SK-N-SH (cell line): ENCODE data around the gene ACRBP. TPM values are rescaled to one million over a fixed set of nuclear protein-coding genes. Genes with fewer than 3 reads are reported as not detected.
A peak's percentile ranks its signal among the peaks of the same experiment; 100 is the strongest.

Experiments used
- CTCF ChIA-PET: fragments of 300-600, 350-600 bp; formaldehyde crosslinking; extraction: SDS; loops from one replicate; lab custom pipeline; 2021; lab: Yijun Ruan, JAX
- POLR2A ChIA-PET: fragments of 350-600 bp; sonication (Branson Sonifier 250); formaldehyde crosslinking; extraction: SDS; loops from one replicate; lab custom pipeline; 2020; ENCODE audit warnings: antibody characterized with exemption, inconsistent platforms; lab: Yijun Ruan, JAX
- DNase-seq: peaks from one replicate; pipeline ENCODE4 v3.0.0; 2012
- H2AFZ ChIP-seq: fragments of 200-600 bp; sonication (generic); 2 replicates; pipeline ENCODE4 v1.8.1; 2016; ENCODE audit warnings: antibody characterized with exemption, mild to moderate bottlenecking, low read depth
- H3F3A ChIP-seq: fragments of 200-600 bp; sonication (generic); replicated peaks from 2 replicates; pipeline ENCODE3; 2016; ENCODE audit warnings: antibody characterized with exemption, mild to moderate bottlenecking; ENCODE audit not compliant: insufficient read depth
- H3K27ac ChIP-seq, 2 experiments: fragments of 200-500 bp in 1 of 2; fragments of 200-600 bp in 1 of 2; sonication (Bioruptor generic) in 1 of 2; sonication (generic), shearing (Covaris generic) in 1 of 2; 2 replicates each; pipeline versions ENCODE4 v1.5.1 to v1.6.1; 2014 to 2016; ENCODE audit warnings: low read depth in 2 of 2, inconsistent platforms in 1 of 2, low read length in 1 of 2, mild to moderate bottlenecking in 1 of 2, mixed read lengths in 1 of 2
- H3K27me3 ChIP-seq: fragments of 200-600 bp; sonication (generic), shearing (Covaris generic); 2 replicates; pipeline ENCODE4 v1.6.1; 2016; ENCODE audit warnings: mixed run types; ENCODE audit not compliant: insufficient read depth
- H3K36me3 ChIP-seq, 2 experiments: fragments of 200-500 bp in 1 of 2; fragments of 200-600 bp in 1 of 2; sonication (Bioruptor generic) in 1 of 2; sonication (generic) in 1 of 2; replicated peaks in 1 of 2; 2 replicates each; pipeline versions ENCODE3 to v1.5.1; 2014 to 2016; ENCODE audit warnings: low read length in 1 of 2, mild to moderate bottlenecking in 1 of 2; ENCODE audit not compliant: insufficient read depth in 2 of 2, control insufficient read depth in 1 of 2
- H3K4me1 ChIP-seq, 2 experiments: fragments of 200-500 bp in 1 of 2; fragments of 200-600 bp in 1 of 2; sonication (Bioruptor generic) in 1 of 2; sonication (generic), shearing (Covaris generic) in 1 of 2; 2 replicates each; pipeline versions ENCODE4 v1.5.1 to v1.6.1; 2014 to 2016; ENCODE audit warnings: low read depth in 1 of 2, low read length in 1 of 2, mixed run types in 1 of 2; ENCODE audit not compliant: insufficient read depth in 2 of 2, control insufficient read depth in 1 of 2
- H3K4me2 ChIP-seq: fragments of 200-600 bp; sonication (generic), shearing (Covaris generic); 2 replicates; pipeline ENCODE4 v1.6.1; 2017; ENCODE audit warnings: mixed run types
- H3K4me3 ChIP-seq, 2 experiments: fragments of 200-500 bp in 1 of 2; fragments of 200-600 bp in 1 of 2; sonication (Bioruptor generic) in 1 of 2; sonication (generic), shearing (Covaris generic) in 1 of 2; 2 replicates each; pipeline versions ENCODE4 v1.5.1 to v1.8.1; 2014 to 2016; ENCODE audit warnings: low read depth in 2 of 2, inconsistent platforms in 1 of 2, low read length in 1 of 2, mild to moderate bottlenecking in 1 of 2, mixed read lengths in 1 of 2, moderate library complexity in 1 of 2
- H3K79me2 ChIP-seq: fragments of 200-600 bp; sonication (generic); 2 replicates; pipeline ENCODE4 v1.8.1; 2017; ENCODE audit warnings: mild to moderate bottlenecking; ENCODE audit not compliant: insufficient read depth
- H3K9ac ChIP-seq: fragments of 200-600 bp; sonication (generic); 2 replicates; pipeline ENCODE4 v1.6.1; 2017; ENCODE audit warnings: mixed run types
- H3K9me2 ChIP-seq: fragments of 200-600 bp; sonication (generic); 2 replicates; pipeline ENCODE4 v1.6.1; 2017; ENCODE audit warnings: mixed run types
- H3K9me3 ChIP-seq: fragments of 200-600 bp; sonication (generic); 2 replicates; pipeline ENCODE4 v1.6.1; 2017; ENCODE audit warnings: mixed run types, mild to moderate bottlenecking, moderate library complexity
- H4K20me1 ChIP-seq: fragments of 200-600 bp; sonication (generic); 2 replicates; pipeline ENCODE4 v1.6.1; 2017; ENCODE audit warnings: mild to moderate bottlenecking, mixed run types; ENCODE audit not compliant: insufficient read depth
- CHD2 ChIP-seq: fragments of 150-350 bp; IDR thresholded peaks from 2 replicates; pipeline ENCODE4 v1.6.1; 2018; ENCODE audit warnings: low read length; ENCODE audit not compliant: partially characterized antibody
- ELF1 ChIP-seq: IDR thresholded peaks from 2 replicates; pipeline ENCODE4 v1.4.0; 2012
- EP300 ChIP-seq, 2 experiments: IDR thresholded peaks; 2 replicates each; pipeline versions ENCODE4 v1.4.0 to v1.6.1; 2012; ENCODE audit warnings: borderline replicate concordance in 1 of 2, low read depth in 1 of 2, low read length in 1 of 2
- FOSL2 ChIP-seq: IDR thresholded peaks from 2 replicates; pipeline ENCODE4 v1.4.0; 2012; ENCODE audit warnings: low read depth, mild to moderate bottlenecking, moderate library complexity, borderline replicate concordance
- GABPA ChIP-seq: IDR thresholded peaks from 2 replicates; pipeline ENCODE4 v1.4.0; 2012; ENCODE audit warnings: low read depth, mild to moderate bottlenecking
- GATA2 ChIP-seq: sonication (generic); formaldehyde crosslinking; IDR thresholded peaks from 2 replicates; pipeline ENCODE4 v1.5.0; 2020; ENCODE audit warnings: mild to moderate bottlenecking, missing genetic modification reagents
- MXI1 ChIP-seq: IDR thresholded peaks from 2 replicates; pipeline ENCODE4 v1.6.1; 2012; ENCODE audit warnings: mild to moderate bottlenecking, low read depth, low read length, improper control_type of control experiment
- NFIC ChIP-seq: IDR thresholded peaks from 2 replicates; pipeline ENCODE4 v1.4.0; 2012; ENCODE audit warnings: borderline replicate concordance
- RCOR1 ChIP-seq: fragments of 150-350 bp; IDR thresholded peaks from 2 replicates; pipeline ENCODE4 v1.6.1; 2017; ENCODE audit warnings: antibody characterized with exemption, low read length
- SIN3A ChIP-seq: IDR thresholded peaks from 2 replicates; pipeline ENCODE4 v1.6.1; 2012; ENCODE audit warnings: low read depth, mild to moderate bottlenecking, low read length, moderate library complexity, borderline replicate concordance
- SMC3 ChIP-seq: IDR thresholded peaks from 2 replicates; pipeline ENCODE4 v1.6.1; 2012; ENCODE audit warnings: low read depth, low read length, improper control_type of control experiment
- TEAD4 ChIP-seq: IDR thresholded peaks from 2 replicates; pipeline ENCODE4 v1.4.0; 2012; ENCODE audit warnings: mild to moderate bottlenecking, borderline replicate concordance; ENCODE audit not compliant: insufficient read depth
- WGBS: methylation state at CpG from one replicate; pipeline ENCODE4 v1.1.6; 2017; ENCODE audit warnings: low lambda C conversion rate; 5-methylcytosine and 5-hydroxymethylcytosine counted together
- polyA plus RNA-seq, 3 experiments: library from polyadenylated mRNA; depleted of rRNA; stranded (reverse); fragments of >200 nt; gene quantifications; 2 replicates each; pipeline ENCODE4 v1.2.3, GENCODE V29; 2012
- TF ChIP-seq, protein P1 (sequence below): fragments of 200-600 bp; sonication (generic); IDR thresholded peaks from 2 replicates; pipeline ENCODE4 v1.6.1; 2017; ENCODE audit warnings: antibody characterized with exemption, mild to moderate bottlenecking, moderate library complexity
- TF ChIP-seq, protein P2 (sequence below): IDR thresholded peaks from 2 replicates; pipeline ENCODE4 v1.4.0; 2012; ENCODE audit warnings: low read depth, borderline replicate concordance
- TF ChIP-seq, protein P3 (sequence below): fragments of 150-350 bp; IDR thresholded peaks from 2 replicates; pipeline ENCODE4 v1.6.1; 2016; ENCODE audit warnings: mild to moderate bottlenecking, low read depth, low read length

The ACRBP gene
- polyA plus RNA-seq, 1 of the 3 experiments (the other 2 are of a cell fraction), result 0.71 TPM

DNA sequence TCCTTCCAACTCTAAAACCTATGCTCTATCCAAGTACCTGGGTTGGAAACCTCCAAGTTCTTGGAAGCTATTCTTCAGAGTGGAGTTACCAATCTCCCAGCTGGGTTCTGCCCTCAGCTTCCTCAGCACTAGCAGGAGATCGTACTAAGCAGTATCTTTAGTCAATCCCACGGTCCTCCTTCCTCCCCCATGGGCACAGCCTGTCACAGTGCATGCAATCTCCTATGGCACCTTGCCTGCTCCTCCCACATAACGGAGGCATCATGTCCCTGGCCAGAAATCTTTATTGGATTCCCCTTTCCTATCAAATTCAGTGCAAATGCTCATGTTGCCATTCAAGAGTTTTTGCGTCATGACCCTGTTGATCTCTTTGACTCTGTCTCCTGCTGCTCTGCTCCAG, 6.1 kb downstream of the ACRBP start:
- H3K9me3 ChIP-seq, result no peaks in the 10 kb centered on the region
- peaks cover 0 to 4% of the 10 kb centered on the region in 2 experiments; a peak in 1 of 4 replicates for H3K4me1 ChIP-seq
- H4K20me1 ChIP-seq, result no peaks in the 10 kb centered on the region
- CTCF ChIA-PET, result interaction anchor here (0.9 to 2.2 kb wide), 3 partner anchors 17 to 28 kb away, joined by 3 to 5 read pairs (median 3); no protein-coding TSS in a partner anchor
- no peaks in the 10 kb centered on the region for H3K27me3 ChIP-seq
- DNase-seq, result peak; percentile 6
- TF ChIP-seq TEAD4 (no peak), FOSL2 (no peak)
- H3K4me3 ChIP-seq, result no peak overlapping the region
- H3F3A ChIP-seq, result no peaks in the 10 kb centered on the region
- POLR2A ChIA-PET, result interaction anchor here (0.6 kb wide), 1 partner anchor 1094 kb away, joined by 5 read pairs; no protein-coding TSS in a partner anchor
- H2AFZ ChIP-seq, result no peak overlapping the region
- H3K9me2 ChIP-seq, result no peaks in the 10 kb centered on the region
- no peak overlapping the region for H3K27ac ChIP-seq
- H3K79me2 ChIP-seq, result no peaks in the 10 kb centered on the region
- H3K36me3 ChIP-seq, result no peaks in the 10 kb centered on the region
- no peak overlapping the region for H3K4me2 ChIP-seq
- WGBS, result 59% methylated on average over 4 of the region's 4 CpGs
- H3K9ac ChIP-seq, result no peak overlapping the region

DNA sequence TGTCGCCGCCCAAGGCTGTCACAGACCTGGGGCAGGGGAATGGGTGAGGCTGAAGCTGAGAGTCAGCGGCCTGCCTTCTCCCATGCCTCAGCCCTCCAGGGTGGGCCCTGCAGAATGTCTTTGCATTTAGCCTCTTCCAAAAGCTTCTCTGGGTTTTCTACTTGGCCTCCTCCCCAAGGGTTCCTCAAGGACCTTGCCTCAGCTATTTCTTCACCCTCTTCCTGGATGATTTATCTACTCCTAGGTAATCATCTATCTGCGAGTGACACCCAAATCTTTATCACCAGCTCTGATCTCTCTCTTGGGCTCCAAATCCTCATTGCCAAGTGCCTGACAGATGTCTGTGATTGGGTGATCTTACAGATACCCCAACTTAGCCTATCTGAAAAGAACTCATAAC, 6.7 kb downstream of the ACRBP start:
- Histone ChIP-seq H3K9me3 (no peaks in the 10 kb centered on the region), H4K20me1 (no peaks in the 10 kb centered on the region), H3F3A (no peaks in the 10 kb centered on the region), H3K36me3 (no peaks in the 10 kb centered on the region), H2AFZ (no peak overlapping the region), H3K4me1 (peaks cover 0 to 11% of the 10 kb centered on the region in 2 experiments; a peak in 1 of 4 replicates), H3K79me2 (no peaks in the 10 kb centered on the region), H3K9me2 (no peaks in the 10 kb centered on the region), H3K4me3 (no peak overlapping the region), H3K27me3 (no peaks in the 10 kb centered on the region), H3K4me2 (no peak overlapping the region), H3K9ac (no peak overlapping the region), H3K27ac (no peak overlapping the region)
- 94% methylated on average over 2 of the region's 4 CpGs for WGBS
- POLR2A ChIA-PET, result interaction anchor here (0.6 kb wide), 1 partner anchor 1095 kb away, joined by 5 read pairs; no protein-coding TSS in a partner anchor
- CTCF ChIA-PET, result interaction anchor here (0.6 to 2.2 kb wide), 4 partner anchors 16 to 113 kb away, joined by 3 to 5 read pairs (median 3); partner anchors contain the start of gene MLF2
- no peak for TF ChIP-seq GATA2 (CRISPR knock-in tag)
- TF ChIP-seq ELF1, result no peak
- TF ChIP-seq RCOR1, result no peak
- TF ChIP-seq GABPA, result no peak
- TF ChIP-seq NFIC, result no peak
- no peak for TF ChIP-seq CHD2
- TF ChIP-seq, protein P1, sequence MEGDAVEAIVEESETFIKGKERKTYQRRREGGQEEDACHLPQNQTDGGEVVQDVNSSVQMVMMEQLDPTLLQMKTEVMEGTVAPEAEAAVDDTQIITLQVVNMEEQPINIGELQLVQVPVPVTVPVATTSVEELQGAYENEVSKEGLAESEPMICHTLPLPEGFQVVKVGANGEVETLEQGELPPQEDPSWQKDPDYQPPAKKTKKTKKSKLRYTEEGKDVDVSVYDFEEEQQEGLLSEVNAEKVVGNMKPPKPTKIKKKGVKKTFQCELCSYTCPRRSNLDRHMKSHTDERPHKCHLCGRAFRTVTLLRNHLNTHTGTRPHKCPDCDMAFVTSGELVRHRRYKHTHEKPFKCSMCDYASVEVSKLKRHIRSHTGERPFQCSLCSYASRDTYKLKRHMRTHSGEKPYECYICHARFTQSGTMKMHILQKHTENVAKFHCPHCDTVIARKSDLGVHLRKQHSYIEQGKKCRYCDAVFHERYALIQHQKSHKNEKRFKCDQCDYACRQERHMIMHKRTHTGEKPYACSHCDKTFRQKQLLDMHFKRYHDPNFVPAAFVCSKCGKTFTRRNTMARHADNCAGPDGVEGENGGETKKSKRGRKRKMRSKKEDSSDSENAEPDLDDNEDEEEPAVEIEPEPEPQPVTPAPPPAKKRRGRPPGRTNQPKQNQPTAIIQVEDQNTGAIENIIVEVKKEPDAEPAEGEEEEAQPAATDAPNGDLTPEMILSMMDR, result no peak
- TF ChIP-seq MXI1, result no peak
- no peak for TF ChIP-seq EP300 (IDR thresholded peaks at IDR 0.05; ENCODE audit: borderline replicate concordance in 1 of 2, low read depth in 1 of 2, low read length in 1 of 2)
- TF ChIP-seq, protein P2, sequence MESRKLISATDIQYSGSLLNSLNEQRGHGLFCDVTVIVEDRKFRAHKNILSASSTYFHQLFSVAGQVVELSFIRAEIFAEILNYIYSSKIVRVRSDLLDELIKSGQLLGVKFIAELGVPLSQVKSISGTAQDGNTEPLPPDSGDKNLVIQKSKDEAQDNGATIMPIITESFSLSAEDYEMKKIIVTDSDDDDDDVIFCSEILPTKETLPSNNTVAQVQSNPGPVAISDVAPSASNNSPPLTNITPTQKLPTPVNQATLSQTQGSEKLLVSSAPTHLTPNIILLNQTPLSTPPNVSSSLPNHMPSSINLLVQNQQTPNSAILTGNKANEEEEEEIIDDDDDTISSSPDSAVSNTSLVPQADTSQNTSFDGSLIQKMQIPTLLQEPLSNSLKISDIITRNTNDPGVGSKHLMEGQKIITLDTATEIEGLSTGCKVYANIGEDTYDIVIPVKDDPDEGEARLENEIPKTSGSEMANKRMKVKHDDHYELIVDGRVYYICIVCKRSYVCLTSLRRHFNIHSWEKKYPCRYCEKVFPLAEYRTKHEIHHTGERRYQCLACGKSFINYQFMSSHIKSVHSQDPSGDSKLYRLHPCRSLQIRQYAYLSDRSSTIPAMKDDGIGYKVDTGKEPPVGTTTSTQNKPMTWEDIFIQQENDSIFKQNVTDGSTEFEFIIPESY, result no peak
- TF ChIP-seq, protein P3, sequence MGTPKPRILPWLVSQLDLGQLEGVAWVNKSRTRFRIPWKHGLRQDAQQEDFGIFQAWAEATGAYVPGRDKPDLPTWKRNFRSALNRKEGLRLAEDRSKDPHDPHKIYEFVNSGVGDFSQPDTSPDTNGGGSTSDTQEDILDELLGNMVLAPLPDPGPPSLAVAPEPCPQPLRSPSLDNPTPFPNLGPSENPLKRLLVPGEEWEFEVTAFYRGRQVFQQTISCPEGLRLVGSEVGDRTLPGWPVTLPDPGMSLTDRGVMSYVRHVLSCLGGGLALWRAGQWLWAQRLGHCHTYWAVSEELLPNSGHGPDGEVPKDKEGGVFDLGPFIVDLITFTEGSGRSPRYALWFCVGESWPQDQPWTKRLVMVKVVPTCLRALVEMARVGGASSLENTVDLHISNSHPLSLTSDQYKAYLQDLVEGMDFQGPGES, result no peak
- no peak for TF ChIP-seq SMC3
- no peak for TF ChIP-seq SIN3A
- no peak for DNase-seq
